ENCODE measurements around the gene NPAS3.

DNA sequence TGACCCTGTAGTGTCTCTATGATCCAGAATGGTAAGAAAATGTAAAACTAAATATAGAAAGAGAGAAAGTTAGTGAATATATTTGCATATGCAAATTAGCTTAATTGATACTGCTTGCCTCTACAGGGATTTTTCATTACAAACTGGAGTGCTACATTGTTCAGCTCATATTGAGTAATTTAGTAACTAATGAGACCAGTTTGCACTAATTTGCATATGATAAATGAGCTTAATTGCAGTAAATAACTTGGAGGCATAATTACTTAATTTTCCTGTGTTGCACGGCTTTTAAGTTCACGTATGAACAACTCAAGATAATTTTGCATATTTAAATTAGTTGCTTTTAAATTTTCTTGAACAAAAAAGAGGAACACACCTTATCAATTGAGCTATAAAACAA lies 436.5 kb downstream of the NPAS3 start:
- TF ChIP-seq, protein P1, sequence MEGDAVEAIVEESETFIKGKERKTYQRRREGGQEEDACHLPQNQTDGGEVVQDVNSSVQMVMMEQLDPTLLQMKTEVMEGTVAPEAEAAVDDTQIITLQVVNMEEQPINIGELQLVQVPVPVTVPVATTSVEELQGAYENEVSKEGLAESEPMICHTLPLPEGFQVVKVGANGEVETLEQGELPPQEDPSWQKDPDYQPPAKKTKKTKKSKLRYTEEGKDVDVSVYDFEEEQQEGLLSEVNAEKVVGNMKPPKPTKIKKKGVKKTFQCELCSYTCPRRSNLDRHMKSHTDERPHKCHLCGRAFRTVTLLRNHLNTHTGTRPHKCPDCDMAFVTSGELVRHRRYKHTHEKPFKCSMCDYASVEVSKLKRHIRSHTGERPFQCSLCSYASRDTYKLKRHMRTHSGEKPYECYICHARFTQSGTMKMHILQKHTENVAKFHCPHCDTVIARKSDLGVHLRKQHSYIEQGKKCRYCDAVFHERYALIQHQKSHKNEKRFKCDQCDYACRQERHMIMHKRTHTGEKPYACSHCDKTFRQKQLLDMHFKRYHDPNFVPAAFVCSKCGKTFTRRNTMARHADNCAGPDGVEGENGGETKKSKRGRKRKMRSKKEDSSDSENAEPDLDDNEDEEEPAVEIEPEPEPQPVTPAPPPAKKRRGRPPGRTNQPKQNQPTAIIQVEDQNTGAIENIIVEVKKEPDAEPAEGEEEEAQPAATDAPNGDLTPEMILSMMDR (conservative IDR thresholded peaks at IDR 0.05; ENCODE audit: low read depth, low read length) = no peak
- no peak for TF ChIP-seq EZH2phosphoT487 (IDR thresholded peaks at IDR 0.05; ENCODE audit: borderline replicate concordance, low read length)
- TF ChIP-seq EZH2 (IDR thresholded peaks at IDR 0.05; ENCODE audit: low read length, unreplicated experiment) = no peak

All from PC-3 (cell line).